ENCODE measurements around the gene EFL1. TPM values are rescaled to one million over a fixed set of nuclear protein-coding genes. Genes with fewer than 3 reads are reported as not detected.

Gene EFL1
- total RNA-seq, 1 experiment from 2014 or later, result 27.5 TPM

- ChIA-PET CTCF (interaction anchor here (0.6 to 0.7 kb wide), 2 partner anchors 24 to 29 kb away, joined by 3 to 4 read pairs; no protein-coding TSS in a partner anchor), POLR2A (no interaction called here)
- Mint-ChIP-seq H3K4me1 (no peaks in the 10 kb centered on the region), H3K9me3 (no peaks in the 10 kb centered on the region), H3K27ac (no peak overlapping the region), H3K36me3 (peaks cover 4% of the 10 kb centered on the region; the same call in 1 of the 2 replicates), H3K4me3 (no peak overlapping the region), H3K27me3 (ENCODE audit: low read depth) (no peaks in the 10 kb centered on the region)
- no peak for DNase-seq (ENCODE audit: low spot score)
- TF ChIP-seq NFATC4 (CRISPR knock-in tag; IDR thresholded peaks at IDR 0.05) (no peak), ESRRA (CRISPR knock-in tag; IDR thresholded peaks at IDR 0.05; ENCODE audit: borderline replicate concordance) (no peak), SP1 (CRISPR knock-in tag; conservative IDR thresholded peaks at IDR 0.05) (no peak), CBFB (CRISPR knock-in tag; IDR thresholded peaks at IDR 0.05; ENCODE audit: low read depth) (no peak), HMGA2 (CRISPR knock-in tag; IDR thresholded peaks at IDR 0.05) (no peak), E2F5 (CRISPR knock-in tag; IDR thresholded peaks at IDR 0.05) (no peak)
- TF ChIP-seq, protein P1, sequence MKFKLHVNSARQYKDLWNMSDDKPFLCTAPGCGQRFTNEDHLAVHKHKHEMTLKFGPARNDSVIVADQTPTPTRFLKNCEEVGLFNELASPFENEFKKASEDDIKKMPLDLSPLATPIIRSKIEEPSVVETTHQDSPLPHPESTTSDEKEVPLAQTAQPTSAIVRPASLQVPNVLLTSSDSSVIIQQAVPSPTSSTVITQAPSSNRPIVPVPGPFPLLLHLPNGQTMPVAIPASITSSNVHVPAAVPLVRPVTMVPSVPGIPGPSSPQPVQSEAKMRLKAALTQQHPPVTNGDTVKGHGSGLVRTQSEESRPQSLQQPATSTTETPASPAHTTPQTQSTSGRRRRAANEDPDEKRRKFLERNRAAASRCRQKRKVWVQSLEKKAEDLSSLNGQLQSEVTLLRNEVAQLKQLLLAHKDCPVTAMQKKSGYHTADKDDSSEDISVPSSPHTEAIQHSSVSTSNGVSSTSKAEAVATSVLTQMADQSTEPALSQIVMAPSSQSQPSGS (CRISPR knock-in tag; IDR thresholded peaks at IDR 0.05; ENCODE audit: borderline replicate concordance, low read depth), result no peak
- ATAC-seq, result no peak
Observed at GRCh38 chr15:82132742-82133141, 129.8 kb downstream of the EFL1 start.

DNA sequence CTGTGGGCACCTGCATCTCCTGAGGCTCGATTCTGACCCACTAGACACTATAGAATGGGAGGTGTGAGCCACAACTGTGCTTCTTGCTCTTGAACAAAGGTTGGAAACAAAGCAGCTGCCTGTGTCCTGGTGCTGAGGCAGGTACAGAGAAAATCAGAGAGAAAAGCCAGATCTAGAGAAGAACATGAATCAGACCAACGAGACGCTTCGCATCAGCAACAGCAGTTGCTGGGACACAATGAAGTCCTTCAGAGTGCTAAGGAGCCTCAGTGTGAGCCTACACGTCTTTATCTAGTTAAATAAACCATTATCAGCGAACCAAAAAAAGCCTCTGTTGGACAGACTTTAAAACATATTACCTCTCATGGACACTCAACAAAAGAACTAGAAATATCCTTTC is 130.4 kb downstream of the EFL1 start:
- no peak for ATAC-seq
- no peaks in the 10 kb centered on the region for H3K9me3 Mint-ChIP-seq
- CTCF ChIA-PET, result no interaction called here
- no peak for DNase-seq (ENCODE audit: low spot score)
- POLR2A ChIA-PET, result no interaction called here
- H3K4me3 Mint-ChIP-seq, result no peak overlapping the region
- no peaks in the 10 kb centered on the region for H3K27me3 Mint-ChIP-seq (ENCODE audit: low read depth)
- TF ChIP-seq CREM (CRISPR knock-in tag; IDR thresholded peaks at IDR 0.05), result no peak
- TF ChIP-seq GTF2I (CRISPR knock-in tag; conservative IDR thresholded peaks at IDR 0.05), result no peak
- TF ChIP-seq OVOL2 (CRISPR knock-in tag; IDR thresholded peaks at IDR 0.05; ENCODE audit: borderline replicate concordance), result no peak
- TF ChIP-seq, protein P2, sequence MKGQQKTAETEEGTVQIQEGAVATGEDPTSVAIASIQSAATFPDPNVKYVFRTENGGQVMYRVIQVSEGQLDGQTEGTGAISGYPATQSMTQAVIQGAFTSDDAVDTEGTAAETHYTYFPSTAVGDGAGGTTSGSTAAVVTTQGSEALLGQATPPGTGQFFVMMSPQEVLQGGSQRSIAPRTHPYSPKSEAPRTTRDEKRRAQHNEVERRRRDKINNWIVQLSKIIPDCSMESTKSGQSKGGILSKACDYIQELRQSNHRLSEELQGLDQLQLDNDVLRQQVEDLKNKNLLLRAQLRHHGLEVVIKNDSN (CRISPR knock-in tag; IDR thresholded peaks at IDR 0.05), result no peak
- no peak for TF ChIP-seq TCF7 (CRISPR knock-in tag; IDR thresholded peaks at IDR 0.05; ENCODE audit: low read depth)
- no peaks in the 10 kb centered on the region for H3K4me1 Mint-ChIP-seq
- H3K27ac Mint-ChIP-seq, result no peak overlapping the region; the same call in 1 of the 2 replicates
- H3K36me3 Mint-ChIP-seq, result 0 out of 2 replicates have a peak, but pooled peaks cover 4% of the 10 kb centered on the region

- Mint-ChIP-seq H3K36me3 (0 out of 2 replicates have a peak, but pooled peaks cover 4% of the 10 kb centered on the region), H3K27me3 (ENCODE audit: low read depth) (no peaks in the 10 kb centered on the region), H3K4me1 (no peaks in the 10 kb centered on the region), H3K9me3 (no peaks in the 10 kb centered on the region), H3K27ac (no peak overlapping the region), H3K4me3 (no peak overlapping the region)
- ATAC-seq (no peak), DNase-seq (ENCODE audit: low spot score) (no peak)
- POLR2A ChIA-PET, result no interaction called here
- CTCF ChIA-PET, result interaction anchor here (1.2 to 1.8 kb wide), 2 partner anchors 10 to 22 kb away, joined by 7 to 9 read pairs; no protein-coding TSS in a partner anchor
- TF ChIP-seq OVOL2 (CRISPR knock-in tag; IDR thresholded peaks at IDR 0.05; ENCODE audit: borderline replicate concordance) (no peak), GABPB1 (CRISPR knock-in tag; IDR thresholded peaks at IDR 0.05) (no peak), FOXJ3 (CRISPR knock-in tag; IDR thresholded peaks at IDR 0.05; ENCODE audit: borderline replicate concordance) (no peak), ZNF219 (CRISPR knock-in tag; IDR thresholded peaks at IDR 0.05; ENCODE audit: borderline replicate concordance) (no peak), NFATC4 (CRISPR knock-in tag; IDR thresholded peaks at IDR 0.05) (no peak), ZNF671 (CRISPR knock-in tag; IDR thresholded peaks at IDR 0.05) (no peak)
- TF ChIP-seq, protein P3, sequence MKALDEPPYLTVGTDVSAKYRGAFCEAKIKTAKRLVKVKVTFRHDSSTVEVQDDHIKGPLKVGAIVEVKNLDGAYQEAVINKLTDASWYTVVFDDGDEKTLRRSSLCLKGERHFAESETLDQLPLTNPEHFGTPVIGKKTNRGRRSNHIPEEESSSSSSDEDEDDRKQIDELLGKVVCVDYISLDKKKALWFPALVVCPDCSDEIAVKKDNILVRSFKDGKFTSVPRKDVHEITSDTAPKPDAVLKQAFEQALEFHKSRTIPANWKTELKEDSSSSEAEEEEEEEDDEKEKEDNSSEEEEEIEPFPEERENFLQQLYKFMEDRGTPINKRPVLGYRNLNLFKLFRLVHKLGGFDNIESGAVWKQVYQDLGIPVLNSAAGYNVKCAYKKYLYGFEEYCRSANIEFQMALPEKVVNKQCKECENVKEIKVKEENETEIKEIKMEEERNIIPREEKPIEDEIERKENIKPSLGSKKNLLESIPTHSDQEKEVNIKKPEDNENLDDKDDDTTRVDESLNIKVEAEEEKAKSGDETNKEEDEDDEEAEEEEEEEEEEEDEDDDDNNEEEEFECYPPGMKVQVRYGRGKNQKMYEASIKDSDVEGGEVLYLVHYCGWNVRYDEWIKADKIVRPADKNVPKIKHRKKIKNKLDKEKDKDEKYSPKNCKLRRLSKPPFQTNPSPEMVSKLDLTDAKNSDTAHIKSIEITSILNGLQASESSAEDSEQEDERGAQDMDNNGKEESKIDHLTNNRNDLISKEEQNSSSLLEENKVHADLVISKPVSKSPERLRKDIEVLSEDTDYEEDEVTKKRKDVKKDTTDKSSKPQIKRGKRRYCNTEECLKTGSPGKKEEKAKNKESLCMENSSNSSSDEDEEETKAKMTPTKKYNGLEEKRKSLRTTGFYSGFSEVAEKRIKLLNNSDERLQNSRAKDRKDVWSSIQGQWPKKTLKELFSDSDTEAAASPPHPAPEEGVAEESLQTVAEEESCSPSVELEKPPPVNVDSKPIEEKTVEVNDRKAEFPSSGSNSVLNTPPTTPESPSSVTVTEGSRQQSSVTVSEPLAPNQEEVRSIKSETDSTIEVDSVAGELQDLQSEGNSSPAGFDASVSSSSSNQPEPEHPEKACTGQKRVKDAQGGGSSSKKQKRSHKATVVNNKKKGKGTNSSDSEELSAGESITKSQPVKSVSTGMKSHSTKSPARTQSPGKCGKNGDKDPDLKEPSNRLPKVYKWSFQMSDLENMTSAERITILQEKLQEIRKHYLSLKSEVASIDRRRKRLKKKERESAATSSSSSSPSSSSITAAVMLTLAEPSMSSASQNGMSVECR (CRISPR knock-in tag; IDR thresholded peaks at IDR 0.05; ENCODE audit: borderline replicate concordance), result no peak
Observed at GRCh38 chr15:82130248-82130647, 132.3 kb downstream of the EFL1 start.

All from WTC11 (cell line).